Glomerular visceral epithelial cell (primary cell): ENCODE results near the gene TARP.
"Not testable (repeated sequence)": the region's sequence is repeated elsewhere in the genome, so short reads cannot be mapped to it uniquely, and the experiment has no call there.

Source experiments
- DNase-seq: peaks from one replicate; pipeline ENCODE4 v3.0.0-alpha.2; 2016; ENCODE audit errors: extremely low spot score

TARP gene

GRCh38 chr7:38299275-38299931, 26.0 kb upstream of the TARP start:
- no peak for DNase-seq

GRCh38 chr7:38296059-38296857, 22.8 kb upstream of the TARP start:
- no peak for DNase-seq

GRCh38 chr7:38294926-38295325, 21.5 kb upstream of the TARP start:
- no peak for DNase-seq

- DNase-seq = no peak
Observed at GRCh38 chr7:38292442-38292841, 19.0 kb upstream of the TARP start.

- DNase-seq = no peak
Observed at GRCh38 chr7:38291650-38292049, 18.2 kb upstream of the TARP start.

DNA sequence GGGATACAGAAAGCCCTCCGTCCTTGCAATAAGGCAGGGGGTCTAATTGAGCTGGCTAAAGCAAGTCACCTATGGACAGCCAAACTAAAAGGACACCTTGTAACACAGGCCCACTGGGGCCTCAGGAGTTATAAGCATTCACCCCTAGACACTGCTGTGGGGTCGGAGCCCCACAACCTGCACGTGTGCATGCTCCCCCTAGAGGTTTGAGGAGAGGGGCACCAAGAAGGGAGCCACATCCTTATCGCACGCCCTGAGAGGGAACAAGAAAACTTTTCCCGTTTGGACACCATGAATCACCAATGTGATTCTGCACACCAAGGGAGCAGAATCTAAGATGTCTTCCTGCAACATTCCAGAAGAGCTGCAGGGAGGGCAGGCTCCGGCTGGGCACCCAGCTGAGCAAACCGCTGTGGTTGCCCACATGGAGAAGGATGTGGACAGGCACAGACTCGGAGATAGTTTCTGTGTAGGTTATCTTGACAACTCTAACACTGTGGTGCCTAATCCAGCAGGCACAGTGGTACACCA, 17.7 kb upstream of the TARP start:
- no peak for DNase-seq

DNA sequence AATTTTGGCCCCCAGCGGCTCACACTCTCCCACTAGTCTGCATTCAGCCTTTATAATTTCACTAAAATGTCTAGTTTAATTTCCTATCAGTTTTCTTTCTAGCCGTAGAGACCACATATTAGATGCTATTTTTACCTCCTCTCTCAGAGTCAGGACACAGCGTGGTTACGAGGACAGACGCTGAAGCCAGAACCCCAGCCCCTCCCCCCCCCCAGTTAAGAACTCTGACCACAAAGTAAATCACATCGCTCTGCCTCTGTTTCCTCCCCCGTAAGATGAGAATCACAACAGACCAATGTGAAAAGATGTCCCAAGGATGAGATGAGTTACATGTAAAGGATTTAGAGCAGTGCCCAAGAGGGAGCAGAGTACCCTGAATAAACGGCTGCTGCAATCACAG, 11.1 kb upstream of the TARP start:
- no peak for DNase-seq

DNA sequence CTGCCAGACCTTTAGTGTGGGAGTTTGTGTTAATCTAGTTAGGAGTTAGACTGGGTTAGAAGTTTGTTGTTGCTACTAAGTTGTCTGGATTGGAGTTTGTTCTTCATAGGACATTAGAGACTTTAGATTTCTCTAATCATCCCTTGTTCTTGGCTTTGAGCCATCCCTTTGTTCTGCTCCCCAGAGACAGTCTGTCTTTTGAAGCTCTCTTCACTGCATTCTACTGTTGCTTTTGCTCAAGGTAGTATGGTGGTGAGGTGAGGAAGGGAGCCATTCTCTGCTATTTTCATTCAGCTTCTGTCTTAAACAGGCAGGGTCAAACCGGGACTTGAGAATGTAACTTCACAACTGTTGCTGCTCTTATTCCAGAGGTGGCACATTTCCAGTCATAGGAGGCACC, 10.4 kb upstream of the TARP start:
- DNase-seq = no peak

- peak; percentile 1 for DNase-seq
Observed at GRCh38 chr7:38283107-38283506, 9.7 kb upstream of the TARP start.

DNA sequence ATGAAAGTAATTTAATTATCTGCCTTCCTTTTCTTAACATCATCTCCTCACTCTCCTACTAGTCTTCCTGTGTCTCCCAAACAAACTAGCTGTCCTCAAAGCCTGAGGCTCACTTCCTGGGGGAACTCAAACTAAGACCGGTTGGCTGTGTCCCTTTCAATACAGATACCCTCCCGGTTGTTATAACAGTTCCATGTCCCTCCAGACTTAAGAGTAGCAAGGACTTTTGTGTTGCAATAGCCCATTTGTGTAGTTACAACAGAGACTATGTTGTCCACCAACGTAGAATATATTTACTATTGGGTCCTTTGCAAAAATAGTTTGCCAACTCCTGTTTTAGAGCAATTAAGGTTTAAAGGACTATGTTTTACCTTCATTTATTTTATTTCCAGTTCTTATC, 8.6 kb upstream of the TARP start:
- no peak for DNase-seq

DNA sequence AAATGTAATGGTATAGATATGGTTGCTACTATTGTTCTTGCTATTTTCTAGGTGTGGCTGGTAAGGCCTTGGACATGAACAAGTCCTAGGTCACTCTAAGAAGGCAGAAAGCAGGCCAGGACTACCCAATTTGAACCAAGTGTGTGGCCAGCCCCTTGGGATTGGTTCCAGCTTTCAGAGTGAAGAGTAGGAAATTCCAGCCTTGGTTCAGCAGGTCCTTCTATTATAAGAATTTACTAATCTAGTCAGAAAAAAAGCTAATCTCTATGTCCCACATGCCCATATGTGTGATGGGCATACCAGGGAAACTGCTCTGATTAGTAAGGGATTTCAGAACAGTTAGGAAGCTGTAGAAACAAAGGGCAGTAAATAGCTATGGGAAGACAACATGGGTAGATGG, 7.8 kb upstream of the TARP start:
- no peak for DNase-seq

- no peak for DNase-seq
Observed at GRCh38 chr7:38280707-38281106, 7.3 kb upstream of the TARP start.

DNA sequence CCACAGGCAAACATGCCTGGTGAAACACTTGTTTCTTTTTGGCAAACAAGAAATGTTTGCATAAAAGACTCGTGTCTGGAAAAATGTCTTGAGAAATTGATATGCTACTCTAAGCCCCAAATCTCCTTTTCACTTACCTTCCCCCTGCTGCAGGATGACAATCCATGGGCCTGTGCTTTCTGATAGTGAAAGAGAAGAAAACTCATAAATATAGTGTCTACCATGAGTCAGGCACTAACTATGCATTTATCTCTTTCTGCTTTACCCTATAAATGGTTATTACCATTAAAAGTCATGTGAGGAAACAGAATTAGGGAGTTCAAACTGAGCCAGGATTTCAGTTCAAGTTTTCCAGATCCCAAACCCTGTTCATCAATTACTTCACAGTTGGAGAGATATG, 6.6 kb upstream of the TARP start:
- no peak for DNase-seq

DNA sequence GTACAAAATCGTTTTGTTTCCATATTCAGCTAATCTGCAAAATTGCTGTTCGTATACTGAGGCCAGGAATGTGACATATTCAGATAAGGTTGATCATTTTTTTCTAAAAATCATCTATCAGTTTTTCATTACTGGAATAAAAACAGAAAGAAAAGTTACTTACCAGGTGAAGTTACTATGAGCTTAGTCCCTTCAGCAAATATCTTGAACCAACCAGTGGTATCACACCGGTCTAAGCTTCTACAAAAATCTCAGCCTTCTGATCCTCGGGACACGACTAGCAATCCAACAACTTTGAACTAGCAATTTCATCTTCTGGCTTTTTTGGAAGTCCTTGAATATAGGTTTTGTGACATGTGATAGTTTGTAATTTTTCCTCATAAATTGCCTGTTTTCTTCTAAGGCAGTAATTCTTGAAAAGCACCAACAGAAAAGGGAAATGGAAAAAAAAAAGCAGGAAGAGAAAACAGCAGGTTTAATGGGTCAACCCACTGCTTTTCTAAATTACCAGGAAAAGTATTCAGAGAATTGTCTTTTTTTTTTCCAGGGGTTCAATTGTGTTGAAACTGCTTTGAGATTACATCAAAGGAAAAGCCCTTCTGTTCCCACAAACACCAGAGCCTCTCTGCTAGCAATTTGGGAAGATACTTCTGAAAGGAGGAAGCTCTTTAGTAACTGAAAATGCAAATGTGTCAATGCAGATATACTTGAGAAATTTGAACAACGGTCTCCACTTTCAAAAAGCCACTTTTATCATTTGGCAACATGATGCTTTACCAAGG, 2.9 kb upstream of the TARP start:
- no peak for DNase-seq

DNA sequence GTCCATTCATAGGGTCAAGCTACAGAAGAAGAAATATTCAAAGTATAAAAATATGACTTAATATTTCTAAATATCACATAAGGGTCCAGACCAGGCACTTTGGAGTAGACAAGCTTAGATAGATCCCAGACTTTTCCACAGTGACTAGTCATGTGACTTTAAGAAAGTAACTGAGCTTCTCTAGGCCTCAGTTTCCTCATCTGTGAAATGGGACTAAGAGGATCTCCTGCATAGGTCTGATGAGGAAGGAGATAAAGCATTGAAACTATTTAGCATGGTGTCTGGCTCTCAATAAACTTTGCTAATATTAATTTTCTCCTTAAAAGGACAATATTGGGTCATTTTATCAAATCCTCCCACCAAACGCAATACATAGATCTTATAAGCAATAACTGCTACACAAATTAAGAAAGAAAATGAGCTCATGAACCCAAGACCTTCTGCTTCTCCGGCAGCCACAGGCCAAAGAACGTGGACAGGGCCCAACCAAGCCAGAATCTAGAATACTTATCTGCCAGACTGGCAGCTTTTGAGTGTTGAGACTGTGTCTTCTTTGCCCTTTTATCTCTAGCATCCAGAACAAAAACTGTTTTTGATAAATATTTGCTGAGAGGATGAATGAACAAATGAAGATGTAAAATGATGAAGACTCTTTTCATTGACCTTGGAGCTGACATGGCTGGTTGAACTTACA, 1.6 kb upstream of the TARP start:
- DNase-seq = no peak

DNA sequence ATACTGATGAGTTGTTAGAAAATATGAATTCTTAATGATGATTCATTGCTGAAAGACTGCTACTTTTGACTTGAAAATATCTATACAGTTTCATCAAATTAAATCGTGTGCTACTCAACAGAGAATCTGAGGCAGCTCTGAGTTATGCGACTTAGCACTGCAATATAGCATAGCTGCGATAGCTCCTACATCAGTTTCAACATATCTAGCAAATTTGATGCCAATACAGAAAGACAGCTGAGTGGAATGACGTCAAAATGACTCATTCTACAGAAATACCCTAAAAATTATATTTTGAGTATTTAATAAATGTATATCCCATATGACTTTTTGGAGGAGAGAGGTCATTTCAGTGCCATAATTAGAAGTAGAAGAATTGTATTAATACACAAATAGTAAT, 1.1 kb upstream of the TARP start:
- DNase-seq = peak; percentile 3

DNA sequence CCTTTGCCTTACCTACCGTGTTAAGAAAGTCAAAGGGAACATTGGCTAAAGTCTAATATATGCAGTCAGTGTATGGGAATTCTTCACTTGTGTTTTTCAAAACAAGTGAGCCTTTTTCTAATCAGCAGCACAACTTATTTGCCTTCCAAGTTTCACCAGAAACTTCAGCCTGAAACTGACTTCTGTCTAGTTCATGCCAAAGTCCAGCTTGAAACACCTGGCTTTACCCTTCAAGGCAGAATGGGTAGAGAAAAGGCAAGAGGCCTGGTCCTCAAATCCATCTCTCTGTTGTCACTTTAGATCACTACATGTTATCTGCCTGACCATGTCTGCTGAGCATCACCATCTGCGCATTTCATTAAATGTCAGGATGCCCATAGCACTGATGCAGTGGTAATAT, 3.0 kb downstream of the TARP start:
- DNase-seq = not testable (repeated sequence)

DNA sequence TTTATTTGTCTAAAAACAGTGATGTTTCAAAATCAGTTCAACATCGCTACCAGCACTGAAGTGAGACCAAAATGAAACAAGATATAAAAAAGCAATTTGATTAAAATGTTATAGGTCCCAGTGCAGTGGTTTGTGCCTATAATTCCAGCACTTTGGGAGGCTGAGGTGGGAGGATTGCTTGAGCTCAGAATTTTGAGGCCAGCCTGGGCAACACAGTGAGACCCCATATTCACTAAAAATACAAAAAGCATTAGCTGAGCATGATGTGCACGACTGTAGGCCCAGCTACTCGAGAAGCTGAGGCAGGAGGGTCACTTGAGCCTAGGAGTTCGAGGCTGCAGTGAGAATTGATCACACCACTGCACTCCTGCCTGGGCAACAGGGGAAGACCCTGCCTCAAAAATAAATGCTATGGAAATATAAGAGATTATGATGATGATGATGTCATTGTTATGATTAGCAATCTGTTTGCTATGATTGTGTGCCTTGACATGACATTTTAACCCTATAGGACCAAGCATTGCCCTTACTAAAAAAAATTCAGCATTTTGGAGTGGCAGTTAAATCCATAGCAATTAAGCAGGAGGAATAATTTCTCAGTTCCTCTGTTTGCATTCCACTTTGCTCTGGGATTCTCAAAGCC, 3.6 kb downstream of the TARP start:
- DNase-seq = not testable (repeated sequence)

DNA sequence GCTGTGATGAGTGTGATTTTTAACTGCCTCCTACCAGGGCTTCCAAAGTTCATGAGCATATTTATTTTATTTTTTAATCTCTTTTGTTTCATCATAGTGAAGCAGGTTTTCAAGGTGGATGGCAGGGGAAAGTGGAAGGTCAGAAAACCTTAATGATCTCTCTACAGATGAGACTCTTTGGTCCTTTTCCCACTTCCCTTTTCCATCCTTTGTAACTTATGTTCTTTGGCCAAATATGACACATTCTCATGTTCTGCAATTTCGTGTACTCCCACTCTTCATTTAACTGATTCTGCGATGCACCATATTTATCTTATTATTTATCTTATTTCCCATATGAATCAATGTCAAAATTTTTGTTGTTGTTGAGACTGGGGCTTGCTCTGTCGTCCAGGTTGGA, 7.5 kb downstream of the TARP start:
- DNase-seq = not testable (repeated sequence)

- not testable (repeated sequence) for DNase-seq
Observed at GRCh38 chr7:38264602-38265001, 8.8 kb downstream of the TARP start.

GRCh38 chr7:38263274-38263673, 10.2 kb downstream of the TARP start:
- not testable (repeated sequence) for DNase-seq
